ENCODE results near the gene CNMD.
"Not testable (repeated sequence)": the region's sequence is repeated elsewhere in the genome, so short reads cannot be mapped to it uniquely, and the experiment has no call there.

DNA sequence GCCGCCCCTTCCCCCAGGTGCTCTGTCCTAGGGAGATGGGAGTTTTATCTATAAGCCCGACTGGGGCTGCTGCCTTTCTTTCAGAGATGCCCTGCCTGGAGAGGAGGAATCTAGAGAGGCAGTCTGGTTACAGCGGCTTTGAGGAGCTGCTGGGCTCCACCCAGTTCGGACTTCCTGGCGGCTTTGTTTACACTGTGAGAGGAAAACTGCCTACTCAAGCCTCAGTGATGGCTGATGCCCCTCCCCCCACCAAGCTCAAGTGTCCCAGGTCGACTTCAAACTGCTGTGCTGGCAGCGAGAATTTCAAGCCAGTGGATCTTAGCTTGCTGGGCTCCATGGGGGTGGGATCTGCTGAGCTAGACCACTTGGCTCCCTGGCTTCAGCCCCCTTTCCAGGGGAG, 18.7 kb downstream of the CNMD start:
- TF ChIP-seq, protein P1, sequence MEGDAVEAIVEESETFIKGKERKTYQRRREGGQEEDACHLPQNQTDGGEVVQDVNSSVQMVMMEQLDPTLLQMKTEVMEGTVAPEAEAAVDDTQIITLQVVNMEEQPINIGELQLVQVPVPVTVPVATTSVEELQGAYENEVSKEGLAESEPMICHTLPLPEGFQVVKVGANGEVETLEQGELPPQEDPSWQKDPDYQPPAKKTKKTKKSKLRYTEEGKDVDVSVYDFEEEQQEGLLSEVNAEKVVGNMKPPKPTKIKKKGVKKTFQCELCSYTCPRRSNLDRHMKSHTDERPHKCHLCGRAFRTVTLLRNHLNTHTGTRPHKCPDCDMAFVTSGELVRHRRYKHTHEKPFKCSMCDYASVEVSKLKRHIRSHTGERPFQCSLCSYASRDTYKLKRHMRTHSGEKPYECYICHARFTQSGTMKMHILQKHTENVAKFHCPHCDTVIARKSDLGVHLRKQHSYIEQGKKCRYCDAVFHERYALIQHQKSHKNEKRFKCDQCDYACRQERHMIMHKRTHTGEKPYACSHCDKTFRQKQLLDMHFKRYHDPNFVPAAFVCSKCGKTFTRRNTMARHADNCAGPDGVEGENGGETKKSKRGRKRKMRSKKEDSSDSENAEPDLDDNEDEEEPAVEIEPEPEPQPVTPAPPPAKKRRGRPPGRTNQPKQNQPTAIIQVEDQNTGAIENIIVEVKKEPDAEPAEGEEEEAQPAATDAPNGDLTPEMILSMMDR (conservative IDR thresholded peaks at IDR 0.05): not testable (repeated sequence)
- not testable (repeated sequence) for TF ChIP-seq EZH2 (IDR thresholded peaks at IDR 0.05; ENCODE audit: low read depth)
